ENCODE data around the gene DPP6. TPM values are rescaled to one million over a fixed set of nuclear protein-coding genes. Genes with fewer than 3 reads are reported as not detected.

The DPP6 gene
- total RNA-seq, 1 donor from 2014 or later, result 0.58 TPM

GRCh38 chr7:154906201-154906600 lies 854.0 kb downstream of the DPP6 start:
- no peak for DNase-seq (ENCODE audit: low spot score)

GRCh38 chr7:154906736-154907355 lies 854.6 kb downstream of the DPP6 start:
- DNase-seq (ENCODE audit: low spot score), result peak; percentile 82

GRCh38 chr7:154907651-154908620 lies 855.7 kb downstream of the DPP6 start:
- DNase-seq (ENCODE audit: low spot score), result peak; percentile 64

GRCh38 chr7:154909241-154910105 lies 857.3 kb downstream of the DPP6 start:
- peak; percentile 62 for DNase-seq (ENCODE audit: low spot score)

- DNase-seq (ENCODE audit: low spot score), result peak; percentile 68
Measured at GRCh38 chr7:154910125-154910524, 857.9 kb downstream of the DPP6 start.

- peak; percentile 16 for DNase-seq (ENCODE audit: low spot score)
Measured at GRCh38 chr7:154910977-154911376, 858.8 kb downstream of the DPP6 start.

GRCh38 chr7:154911411-154911810 lies 859.2 kb downstream of the DPP6 start:
- DNase-seq (ENCODE audit: low spot score), result peak; percentile 51

- peak; percentile 69 for DNase-seq (ENCODE audit: low spot score)
Measured at GRCh38 chr7:154911862-154912455, 859.8 kb downstream of the DPP6 start.

- peak; percentile 55 for DNase-seq (ENCODE audit: low spot score)
Measured at GRCh38 chr7:154912871-154913637, 860.9 kb downstream of the DPP6 start.

GRCh38 chr7:154913638-154914307 lies 861.6 kb downstream of the DPP6 start:
- peak; percentile 94 for DNase-seq (ENCODE audit: low spot score)

- DNase-seq (ENCODE audit: low spot score), result peak; percentile 86
Measured at GRCh38 chr7:154914308-154914995, 862.3 kb downstream of the DPP6 start.

- peak; percentile 85 for DNase-seq (ENCODE audit: low spot score)
Measured at GRCh38 chr7:154914996-154915380, 862.8 kb downstream of the DPP6 start.

- DNase-seq (ENCODE audit: low spot score), result peak; percentile 60
Measured at GRCh38 chr7:154915600-154915999, 863.4 kb downstream of the DPP6 start.

GRCh38 chr7:154916381-154916780 lies 864.2 kb downstream of the DPP6 start:
- peak; percentile 45 for DNase-seq (ENCODE audit: low spot score)

GRCh38 chr7:154916856-154917807 lies 864.9 kb downstream of the DPP6 start:
- DNase-seq (ENCODE audit: low spot score), result no peak

GRCh38 chr7:154917808-154918160 lies 865.6 kb downstream of the DPP6 start:
- DNase-seq (ENCODE audit: low spot score), result no peak

- DNase-seq (ENCODE audit: low spot score), result no peak
Measured at GRCh38 chr7:154918266-154918665, 866.1 kb downstream of the DPP6 start.

- no peak for DNase-seq (ENCODE audit: low spot score)
Measured at GRCh38 chr7:154918741-154919140, 866.5 kb downstream of the DPP6 start.

All from mesenteric fat pad (tissue), 1 donor.